A673 (cell line): ENCODE measurements around the gene ING4. TPM values are rescaled to one million over a fixed set of nuclear protein-coding genes. Genes with fewer than 3 reads are reported as not detected.

Experiments used
- BruUV-seq: library from RNA; stranded (reverse); fragments of 400-500 nt; replicated peaks from 2 replicates; lab custom pipeline; 2021; lab: Mats Ljungman, UMichigan
- CTCF ChIA-PET: fragments of 300-600 bp; sonication (Branson Sonifier 250); formaldehyde crosslinking; loops from one replicate; lab custom pipeline; 2022; ENCODE audit warnings: antibody characterized with exemption; lab: Charles Lee
- POLR2A ChIA-PET: fragments of 300-600 bp; sonication (Branson Sonifier 250); formaldehyde crosslinking; loops from one replicate; lab custom pipeline; 2022; ENCODE audit warnings: antibody characterized with exemption; ENCODE audit not compliant: low non-redundant PET; lab: Charles Lee
- DNase-seq: peaks from one replicate; pipeline ENCODE4 v3.0.0-alpha.2; 2015; ENCODE audit warnings: low spot score
- H3K27ac ChIP-seq: fragments of 200-600 bp; sonication (generic); 2 replicates; pipeline ENCODE4 v1.5.1; 2016; ENCODE audit warnings: mixed run types, low read depth, mild to moderate bottlenecking, mixed read lengths, antibody characterized with exemption, low read length; ENCODE audit not compliant: poor library complexity, severe bottlenecking
- H3K27me3 ChIP-seq: fragments of 200-600 bp; sonication (generic); replicated peaks from 2 replicates; pipeline ENCODE4 v1.6.1; 2017; ENCODE audit warnings: mixed run types, low read depth, mild to moderate bottlenecking, mixed read lengths, antibody characterized with exemption, low read length; ENCODE audit not compliant: insufficient read depth, poor library complexity
- H3K36me3 ChIP-seq: fragments of 200-600 bp; sonication (generic); 2 replicates; pipeline ENCODE4 v1.6.1; 2016; ENCODE audit warnings: mixed run types, mild to moderate bottlenecking, mixed read lengths, antibody characterized with exemption, low read length; ENCODE audit not compliant: insufficient read depth, poor library complexity, severe bottlenecking
- H3K4me1 ChIP-seq: fragments of 200-600 bp; sonication (generic); 2 replicates; pipeline ENCODE4 v1.6.1; 2017; ENCODE audit warnings: mixed run types, mild to moderate bottlenecking, mixed read lengths, antibody characterized with exemption, low read length; ENCODE audit not compliant: insufficient read depth, poor library complexity, severe bottlenecking
- H3K4me3 ChIP-seq: fragments of 200-600 bp; sonication (generic); 2 replicates; pipeline ENCODE4 v1.5.1; 2016; ENCODE audit warnings: low read depth, mixed run types, mild to moderate bottlenecking, mixed read lengths, low read length; ENCODE audit not compliant: poor library complexity, severe bottlenecking
- H3K9me3 ChIP-seq: fragments of 200-600 bp; sonication (generic); 2 replicates; pipeline ENCODE4 v1.6.1; 2016; ENCODE audit warnings: mixed run types, low read depth, mild to moderate bottlenecking, mixed read lengths, antibody characterized with exemption, low read length; ENCODE audit not compliant: poor library complexity, severe bottlenecking
- EZH2 ChIP-seq: fragments of 200-600 bp; sonication (generic); IDR thresholded peaks from 2 replicates; pipeline ENCODE4 v1.6.1; 2017; ENCODE audit warnings: borderline replicate concordance, low read depth, mild to moderate bottlenecking, mixed read lengths, antibody characterized with exemption, low read length; ENCODE audit not compliant: poor library complexity, severe bottlenecking
- intact Hi-C: fragments of 100-400 bp; cut with micrococcal nuclease; formaldehyde crosslinking; loops from one replicate; pipeline ENCODE4 v1.10.0; 2022; ENCODE audit not compliant: unreplicated experiment
- total RNA-seq: library from RNA; stranded (reverse); gene quantifications from 2 replicates; pipeline ENCODE4 v1.2.3, GENCODE V29; 2021
- TF ChIP-seq, protein P1 (sequence below): fragments of 300-800, 200-600 bp; sonication (generic); conservative IDR thresholded peaks from 2 replicates; pipeline ENCODE4 v1.5.1; 2017; ENCODE audit warnings: low read depth, mild to moderate bottlenecking, antibody characterized with exemption, low read length, moderate library complexity, mixed read lengths

The ING4 gene
- total RNA-seq, 1 experiment from 2014 or later, result 21.4 TPM

- Histone ChIP-seq H3K4me1 (no peaks in the 10 kb centered on the region), H3K9me3 (no peaks in the 10 kb centered on the region), H3K4me3 (no peak overlapping the region), H3K27me3 (peaks cover 27% of the 10 kb centered on the region), H3K36me3 (no peaks in the 10 kb centered on the region), H3K27ac (no peak overlapping the region)
- TF ChIP-seq EZH2, result no peak
- TF ChIP-seq, protein P1, sequence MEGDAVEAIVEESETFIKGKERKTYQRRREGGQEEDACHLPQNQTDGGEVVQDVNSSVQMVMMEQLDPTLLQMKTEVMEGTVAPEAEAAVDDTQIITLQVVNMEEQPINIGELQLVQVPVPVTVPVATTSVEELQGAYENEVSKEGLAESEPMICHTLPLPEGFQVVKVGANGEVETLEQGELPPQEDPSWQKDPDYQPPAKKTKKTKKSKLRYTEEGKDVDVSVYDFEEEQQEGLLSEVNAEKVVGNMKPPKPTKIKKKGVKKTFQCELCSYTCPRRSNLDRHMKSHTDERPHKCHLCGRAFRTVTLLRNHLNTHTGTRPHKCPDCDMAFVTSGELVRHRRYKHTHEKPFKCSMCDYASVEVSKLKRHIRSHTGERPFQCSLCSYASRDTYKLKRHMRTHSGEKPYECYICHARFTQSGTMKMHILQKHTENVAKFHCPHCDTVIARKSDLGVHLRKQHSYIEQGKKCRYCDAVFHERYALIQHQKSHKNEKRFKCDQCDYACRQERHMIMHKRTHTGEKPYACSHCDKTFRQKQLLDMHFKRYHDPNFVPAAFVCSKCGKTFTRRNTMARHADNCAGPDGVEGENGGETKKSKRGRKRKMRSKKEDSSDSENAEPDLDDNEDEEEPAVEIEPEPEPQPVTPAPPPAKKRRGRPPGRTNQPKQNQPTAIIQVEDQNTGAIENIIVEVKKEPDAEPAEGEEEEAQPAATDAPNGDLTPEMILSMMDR, result no peak
- no TSS peak for BruUV-seq
- ChIA-PET CTCF (no interaction called here), POLR2A (no interaction called here)
- DNase-seq, result no peak
- intact Hi-C loops, result no loop called here
These were observed 40.7 kb upstream of the ING4 start for GRCh38 chr12:6703631-6704030.

DNA sequence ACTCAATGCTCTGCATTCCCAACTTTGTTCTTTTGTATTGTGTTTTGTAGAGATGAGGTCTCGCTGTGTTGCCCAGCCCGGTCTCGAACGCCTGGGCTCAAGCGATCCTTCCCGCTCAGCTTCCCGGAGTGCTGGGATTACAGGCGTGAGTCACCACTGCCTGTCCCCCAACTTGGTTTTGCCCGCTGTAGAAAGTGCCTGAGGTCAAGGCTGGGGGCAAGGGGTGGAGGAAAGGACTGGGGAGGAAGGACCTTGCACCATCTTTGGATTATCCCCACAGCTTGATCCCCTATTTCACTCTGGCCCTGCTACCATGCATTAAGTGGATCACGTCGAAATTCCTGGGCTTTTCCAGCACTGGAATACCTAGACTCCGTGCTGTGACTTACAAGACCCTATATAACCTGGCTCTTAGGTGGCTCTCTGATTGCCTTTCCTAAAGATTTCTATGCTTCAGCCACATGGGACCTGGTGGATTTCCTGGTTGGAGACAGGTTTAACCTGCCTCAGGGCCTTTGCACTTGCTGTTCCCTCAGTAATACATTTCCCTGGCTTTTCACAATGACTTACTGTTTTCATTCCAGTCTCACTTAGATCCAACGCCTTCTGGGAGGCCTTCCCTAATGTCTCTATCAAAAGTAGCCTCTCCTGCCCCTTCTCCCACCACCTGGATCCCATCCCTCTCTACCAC, 38.3 kb upstream of the ING4 start:
- no TSS peak for BruUV-seq
- Histone ChIP-seq H3K36me3 (no peaks in the 10 kb centered on the region), H3K9me3 (no peaks in the 10 kb centered on the region), H3K4me1 (no peaks in the 10 kb centered on the region), H3K27me3 (peaks cover 27% of the 10 kb centered on the region), H3K4me3 (peak overlapping the region; percentile 66), H3K27ac (no peak overlapping the region)
- ChIA-PET POLR2A (no interaction called here), CTCF (no interaction called here)
- DNase-seq, result no peak
- TF ChIP-seq EZH2, result no peak
- TF ChIP-seq, protein P1, result no peak
- intact Hi-C loops, result no loop called here

DNA sequence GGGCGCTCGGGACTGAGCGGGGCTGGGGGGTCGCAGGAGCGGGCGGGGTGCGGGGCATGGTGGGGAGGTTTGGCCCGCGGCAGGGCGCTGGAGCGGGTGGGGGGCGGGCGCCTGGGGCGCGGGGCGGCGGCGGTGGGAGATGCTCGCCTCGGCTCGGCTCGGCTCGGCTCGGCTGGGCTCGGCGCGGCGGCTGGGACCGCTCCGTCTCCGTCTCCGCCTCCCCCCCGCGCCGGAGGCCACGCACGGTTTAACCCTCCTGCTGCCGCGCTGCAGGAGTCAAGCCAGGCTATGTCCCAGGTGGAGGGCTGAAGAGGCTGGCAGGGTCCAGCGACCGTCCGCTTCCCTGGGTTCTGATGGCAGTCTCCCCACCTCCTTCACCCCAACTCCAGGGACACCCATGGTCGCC, 37.7 kb upstream of the ING4 start, which contains the start of gene PIANP:
Gene PIANP (minus strand): TSS at position 170 of the 406 bp plus-strand sequence. CDS start 2,754 bp downstream, outside the sequence.
- peak within 1 kb of the TSS; percentile 66 for H3K4me3 ChIP-seq
- H3K27ac ChIP-seq, result no peak within 1 kb of the TSS
- H3K27me3 ChIP-seq, result peaks cover 27% of the 10 kb centered on the region
- ChIA-PET CTCF (no interaction called here), POLR2A (no interaction called here)
- peaks cover 2% of the 10 kb centered on the region for H3K4me1 ChIP-seq
- H3K36me3 ChIP-seq, result no peaks in the 10 kb centered on the region
- intact Hi-C loops, result no loop called here
- no peaks in the 10 kb centered on the region for H3K9me3 ChIP-seq
- no peak for DNase-seq
- BruUV-seq, result no TSS peak
- TF ChIP-seq EZH2, result no peak
- TF ChIP-seq, protein P1, result no peak
